Activated naive CD8-positive, alpha-beta T cell treated with anti-CD3 and anti-CD28 coated beads, Interleukin-2, amount 10 ng/mL, durations not matched to agents 7 days and 5 days (primary cell): ENCODE results near the gene GALNT5. TPM values are rescaled to one million over a fixed set of nuclear protein-coding genes. Genes with fewer than 3 reads are reported as not detected.
"Not testable (repeated sequence)": the region's sequence is repeated elsewhere in the genome, so short reads cannot be mapped to it uniquely, and the experiment has no call there.

Experiments
- ATAC-seq: fragments of 150-1000 bp; cut with Tn5 transposase; one replicate; pipeline ENCODE4 v1.10.0; 2021; ENCODE audit warnings: low read depth, moderate library complexity
- POLR2A ChIA-PET: fragments of 350-600 bp; sonication (Branson Sonifier 250); formaldehyde crosslinking; loops from one replicate; lab custom pipeline; 2021; ENCODE audit warnings: antibody characterized with exemption; lab: Charles Lee
- DNase-seq: peaks from one replicate; pipeline ENCODE4 v3.0.0; 2021
- H3K27ac Mint-ChIP-seq: one replicate; pipeline ENCODE4 v1.8.0; 2022; ENCODE audit warnings: mild to moderate bottlenecking, mixed read lengths
- H3K27me3 Mint-ChIP-seq: one replicate; pipeline ENCODE4 v1.8.0; 2022; ENCODE audit warnings: mild to moderate bottlenecking, moderate library complexity, mixed read lengths
- H3K36me3 Mint-ChIP-seq: one replicate; pipeline ENCODE4 v1.8.0; 2021; ENCODE audit warnings: mild to moderate bottlenecking, mixed read lengths
- H3K4me1 Mint-ChIP-seq: one replicate; pipeline ENCODE4 v1.8.0; 2021; ENCODE audit warnings: mixed read lengths
- H3K4me3 Mint-ChIP-seq: one replicate; pipeline ENCODE4 v1.8.0; 2022; ENCODE audit warnings: mild to moderate bottlenecking, moderate library complexity, mixed read lengths
- H3K9me3 Mint-ChIP-seq: one replicate; pipeline ENCODE4 v1.8.0; 2021; ENCODE audit warnings: mixed read lengths
- total RNA-seq, 2 experiments: library from RNA; stranded (reverse); gene quantifications; one replicate each; pipeline ENCODE4 v1.2.3, GENCODE V29; 2021

The GALNT5 gene
- total RNA-seq, 2 experiments from 2014 or later: not detected

- H3K27me3 Mint-ChIP-seq: no peaks in the 10 kb centered on the region
- H3K4me3 Mint-ChIP-seq: no peak overlapping the region
- DNase-seq (no peak), ATAC-seq (no peak)
- peaks cover 12% of the 10 kb centered on the region for H3K4me1 Mint-ChIP-seq
- H3K36me3 Mint-ChIP-seq: no peaks in the 10 kb centered on the region
- POLR2A ChIA-PET: no interaction called here
- H3K27ac Mint-ChIP-seq: no peak overlapping the region
- peaks cover 2% of the 10 kb centered on the region for H3K9me3 Mint-ChIP-seq
These were observed 1.9 kb downstream of the GALNT5 start for GRCh38 chr2:157259386-157259785.

DNA sequence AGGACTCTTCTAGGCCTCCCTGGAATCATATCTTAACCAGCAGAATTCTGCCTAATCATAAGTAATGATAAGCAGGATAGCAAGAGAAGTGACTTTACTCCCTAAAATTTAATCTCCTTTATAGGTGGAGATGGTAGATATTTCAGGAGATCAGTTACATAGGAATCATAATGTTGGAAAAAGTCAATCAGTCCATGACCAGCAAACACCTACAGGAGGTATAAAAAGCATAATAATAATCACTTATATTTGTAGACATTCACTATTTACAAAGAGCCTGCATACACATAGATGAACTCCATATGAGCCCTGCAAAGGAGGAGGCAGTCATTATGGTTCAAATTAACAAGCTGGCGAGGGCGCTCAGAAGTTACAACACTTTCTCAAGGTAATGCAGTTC is 2.5 kb downstream of the GALNT5 start:
- no peak overlapping the region for H3K27ac Mint-ChIP-seq
- H3K4me3 Mint-ChIP-seq: no peak overlapping the region
- ATAC-seq (no peak), DNase-seq (no peak)
- peaks cover 12% of the 10 kb centered on the region for H3K4me1 Mint-ChIP-seq
- POLR2A ChIA-PET: no interaction called here
- H3K9me3 Mint-ChIP-seq: peaks cover 2% of the 10 kb centered on the region
- no peaks in the 10 kb centered on the region for H3K27me3 Mint-ChIP-seq
- H3K36me3 Mint-ChIP-seq: no peaks in the 10 kb centered on the region

- DNase-seq (no peak), ATAC-seq (no peak)
- Mint-ChIP-seq H3K27me3 (no peaks in the 10 kb centered on the region), H3K4me1 (peaks cover 12% of the 10 kb centered on the region), H3K27ac (no peak overlapping the region), H3K36me3 (no peaks in the 10 kb centered on the region), H3K9me3 (peaks cover 2% of the 10 kb centered on the region), H3K4me3 (peak overlapping the region; percentile 43)
- POLR2A ChIA-PET: no interaction called here
These were observed 3.2 kb downstream of the GALNT5 start for GRCh38 chr2:157260533-157261198.

DNA sequence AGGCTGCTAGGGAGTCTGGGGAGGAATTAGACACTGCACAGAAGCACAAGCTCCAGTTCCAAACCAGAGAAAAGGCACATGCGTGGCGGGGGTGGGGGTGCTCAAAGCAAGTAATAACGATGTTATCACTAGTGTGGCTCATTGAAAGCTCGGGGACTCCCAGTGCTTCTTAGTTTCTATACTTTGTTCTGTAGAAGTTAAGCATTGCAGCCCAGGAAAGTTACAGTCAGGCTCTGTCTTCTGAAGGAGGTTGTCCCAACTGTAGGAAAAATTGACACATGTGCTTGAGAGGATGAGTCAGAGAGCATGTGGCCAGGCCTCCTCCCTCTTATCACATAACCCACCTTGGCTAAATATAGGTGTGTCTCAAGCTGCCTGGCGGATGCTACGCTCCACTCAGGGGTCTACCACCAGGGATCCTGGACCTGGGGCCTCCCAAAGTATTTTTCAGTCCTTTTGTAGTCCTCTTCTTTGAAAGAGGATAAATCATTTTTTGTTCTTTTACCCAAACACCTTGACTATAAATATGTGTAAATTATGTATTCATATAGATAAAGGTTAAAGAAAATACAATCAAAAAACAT is 3.8 kb downstream of the GALNT5 start:
- H3K9me3 Mint-ChIP-seq: peaks cover 2% of the 10 kb centered on the region
- H3K36me3 Mint-ChIP-seq: no peaks in the 10 kb centered on the region
- peak overlapping the region; percentile 43 for H3K4me3 Mint-ChIP-seq
- no peaks in the 10 kb centered on the region for H3K27me3 Mint-ChIP-seq
- peaks cover 12% of the 10 kb centered on the region for H3K4me1 Mint-ChIP-seq
- no peak overlapping the region for H3K27ac Mint-ChIP-seq
- POLR2A ChIA-PET: no interaction called here
- peak; percentile 55 for ATAC-seq
- no peak for DNase-seq

DNA sequence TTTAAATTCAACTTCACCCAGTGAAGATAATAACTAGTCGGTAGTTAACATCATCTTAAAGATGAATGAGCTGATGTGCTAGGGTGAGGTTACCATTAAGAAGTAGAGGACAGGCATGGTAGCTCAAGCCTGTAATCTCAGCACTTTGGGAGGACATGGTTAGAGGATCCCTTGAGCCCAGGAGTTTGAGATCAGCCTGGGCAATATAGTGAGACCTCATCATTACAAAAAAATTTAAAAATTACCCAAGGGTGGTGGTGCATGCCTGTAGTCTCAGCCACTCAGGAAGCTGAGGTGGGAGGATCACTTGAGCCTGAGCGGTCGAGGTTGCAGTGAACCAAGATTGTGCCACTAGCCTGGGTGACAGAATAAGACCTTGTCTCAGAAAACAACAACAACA is 4.7 kb downstream of the GALNT5 start:
- POLR2A ChIA-PET: no interaction called here
- ATAC-seq (no peak), DNase-seq (no peak)
- Mint-ChIP-seq H3K27ac (no peak overlapping the region), H3K9me3 (no peaks in the 10 kb centered on the region), H3K4me3 (no peak overlapping the region), H3K36me3 (no peaks in the 10 kb centered on the region), H3K27me3 (no peaks in the 10 kb centered on the region), H3K4me1 (peaks cover 12% of the 10 kb centered on the region)

DNA sequence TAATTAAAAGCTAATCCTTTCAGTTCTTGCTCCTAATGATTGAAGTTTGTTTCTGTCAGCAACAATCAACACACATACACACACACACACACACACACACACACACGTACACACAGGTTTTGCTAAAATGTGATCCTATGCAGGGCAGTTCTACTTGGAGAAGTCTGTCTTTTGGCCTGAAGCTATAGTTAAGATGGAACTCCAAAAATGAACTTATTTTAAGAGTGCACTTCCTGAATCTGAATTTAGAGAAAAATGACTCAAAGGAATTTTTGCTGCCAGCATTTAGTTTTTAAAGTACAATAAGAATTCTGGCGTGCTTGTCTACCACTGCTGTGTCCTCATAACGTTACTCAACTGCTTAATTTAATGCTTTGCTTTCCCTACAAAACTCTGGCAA is 6.6 kb downstream of the GALNT5 start:
- ATAC-seq (no peak), DNase-seq (no peak)
- peaks cover 12% of the 10 kb centered on the region for H3K4me1 Mint-ChIP-seq
- no peak overlapping the region for H3K27ac Mint-ChIP-seq
- H3K36me3 Mint-ChIP-seq: no peaks in the 10 kb centered on the region
- POLR2A ChIA-PET: no interaction called here
- H3K27me3 Mint-ChIP-seq: no peaks in the 10 kb centered on the region
- no peaks in the 10 kb centered on the region for H3K9me3 Mint-ChIP-seq
- H3K4me3 Mint-ChIP-seq: no peak overlapping the region

GRCh38 chr2:157265825-157266224 is 8.3 kb downstream of the GALNT5 start:
- H3K4me1 Mint-ChIP-seq: peaks cover 14% of the 10 kb centered on the region
- no peak overlapping the region for H3K27ac Mint-ChIP-seq
- POLR2A ChIA-PET: no interaction called here
- DNase-seq: no peak
- no peak for ATAC-seq
- H3K36me3 Mint-ChIP-seq: no peaks in the 10 kb centered on the region
- peaks cover 5% of the 10 kb centered on the region for H3K27me3 Mint-ChIP-seq
- no peak overlapping the region for H3K4me3 Mint-ChIP-seq
- H3K9me3 Mint-ChIP-seq: no peaks in the 10 kb centered on the region

DNA sequence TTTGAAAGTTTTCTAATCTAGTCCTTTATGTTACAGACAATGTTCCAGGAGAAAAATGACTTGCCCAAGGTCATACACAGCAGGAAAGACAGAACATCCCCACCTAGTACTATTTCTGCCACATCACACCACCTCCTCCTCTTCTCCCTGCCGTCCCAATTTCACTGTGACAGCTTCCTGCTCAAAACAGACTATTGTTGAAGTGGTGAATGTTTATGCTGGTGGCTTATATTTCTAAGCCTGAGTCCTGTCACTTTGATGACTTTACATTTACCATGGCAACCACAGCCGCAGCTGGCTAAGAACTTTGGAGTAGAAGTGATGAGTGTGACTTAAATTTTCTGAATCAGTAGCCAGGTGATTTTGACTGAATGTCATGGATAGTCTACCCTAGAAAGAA is 10.0 kb downstream of the GALNT5 start:
- no peaks in the 10 kb centered on the region for H3K36me3 Mint-ChIP-seq
- H3K4me1 Mint-ChIP-seq: peaks cover 10% of the 10 kb centered on the region
- POLR2A ChIA-PET: no interaction called here
- DNase-seq (no peak), ATAC-seq (no peak)
- no peak overlapping the region for H3K4me3 Mint-ChIP-seq
- peaks cover 5% of the 10 kb centered on the region for H3K27me3 Mint-ChIP-seq
- H3K9me3 Mint-ChIP-seq: no peaks in the 10 kb centered on the region
- H3K27ac Mint-ChIP-seq: no peak overlapping the region

DNA sequence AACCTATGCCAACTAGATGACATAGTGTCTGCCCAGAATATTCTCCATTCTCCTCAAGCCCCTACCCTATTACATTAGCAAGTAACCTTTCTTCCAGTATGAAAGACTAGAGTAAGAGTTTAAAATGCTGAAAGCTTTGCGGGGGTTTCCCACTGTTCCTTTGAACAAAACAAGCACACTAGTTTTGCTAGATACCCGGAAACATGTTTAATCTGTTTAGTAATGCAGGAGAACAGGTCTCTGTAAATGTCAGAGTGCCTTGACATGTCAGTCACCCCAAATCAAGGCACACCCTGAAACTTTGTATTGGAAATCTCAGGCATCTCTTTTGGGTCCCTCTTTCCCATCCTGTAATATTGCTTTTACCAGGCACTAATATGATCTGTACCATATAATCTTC is 11.6 kb downstream of the GALNT5 start:
- Mint-ChIP-seq H3K9me3 (no peaks in the 10 kb centered on the region), H3K4me3 (no peak overlapping the region), H3K27me3 (peaks cover 5% of the 10 kb centered on the region), H3K36me3 (no peaks in the 10 kb centered on the region), H3K4me1 (peaks cover 8% of the 10 kb centered on the region), H3K27ac (no peak overlapping the region)
- POLR2A ChIA-PET: no interaction called here
- ATAC-seq (no peak), DNase-seq (no peak)

- POLR2A ChIA-PET: no interaction called here
- Mint-ChIP-seq H3K4me3 (no peak overlapping the region), H3K9me3 (no peaks in the 10 kb centered on the region), H3K36me3 (no peaks in the 10 kb centered on the region), H3K27ac (no peak overlapping the region), H3K27me3 (peaks cover 5% of the 10 kb centered on the region), H3K4me1 (peaks cover 8% of the 10 kb centered on the region)
- DNase-seq: no peak
- ATAC-seq: no peak
These were observed 12.4 kb downstream of the GALNT5 start for GRCh38 chr2:157269922-157270321.

DNA sequence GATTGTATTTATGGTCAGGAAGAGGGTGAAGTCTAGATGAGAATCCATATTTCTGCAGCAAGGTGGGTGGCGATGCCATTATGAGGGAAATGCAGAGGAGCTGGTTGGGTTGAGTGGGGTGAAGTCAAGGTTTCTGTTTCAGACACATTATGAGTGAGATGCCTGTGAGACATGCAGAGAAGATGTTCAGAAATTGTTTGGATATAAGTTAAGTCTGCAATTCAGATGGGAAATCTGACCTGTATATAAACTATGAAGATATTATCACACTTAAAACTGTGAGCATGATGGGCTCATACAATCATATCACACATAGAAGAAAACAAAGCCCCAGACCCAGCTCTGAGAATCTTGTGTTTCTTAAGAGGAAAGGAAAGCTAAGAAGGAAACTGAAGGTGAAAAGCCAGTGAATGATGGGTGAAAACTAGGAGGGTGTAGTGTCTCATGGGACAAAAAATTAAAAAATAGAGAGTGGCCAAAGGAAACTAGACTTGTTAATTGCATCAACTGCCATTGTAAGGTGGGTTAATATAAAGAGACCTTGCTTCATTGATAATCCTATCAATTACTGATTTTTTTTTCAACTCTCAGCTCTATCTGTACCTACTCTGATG is 14.2 kb downstream of the GALNT5 start:
- ATAC-seq (no peak), DNase-seq (no peak)
- Mint-ChIP-seq H3K36me3 (no peaks in the 10 kb centered on the region), H3K27me3 (peaks cover 13% of the 10 kb centered on the region), H3K9me3 (no peaks in the 10 kb centered on the region), H3K4me3 (no peak overlapping the region), H3K4me1 (peaks cover 8% of the 10 kb centered on the region), H3K27ac (no peak overlapping the region)
- POLR2A ChIA-PET: no interaction called here

DNA sequence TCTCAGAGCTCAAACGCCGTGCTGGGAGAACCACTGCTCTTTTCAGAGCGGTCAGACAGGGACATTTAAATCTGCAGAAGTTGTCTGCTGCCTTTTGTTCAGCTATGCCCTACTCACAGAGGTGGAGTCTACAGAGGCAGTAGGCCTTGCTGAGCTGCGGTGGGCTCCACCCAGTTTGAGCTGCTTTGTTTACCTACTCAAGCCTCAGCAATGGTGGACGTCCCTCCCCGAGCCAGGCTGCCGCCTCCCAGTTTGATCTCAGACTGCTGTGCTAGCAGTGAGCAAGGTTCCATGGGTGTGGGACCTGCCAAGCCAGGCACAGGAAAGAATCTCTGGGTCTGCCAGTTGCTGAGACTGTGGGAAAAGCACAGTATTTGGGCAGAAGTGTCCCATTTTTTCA is 21.8 kb downstream of the GALNT5 start:
- H3K36me3 Mint-ChIP-seq, H3K4me1 Mint-ChIP-seq, ATAC-seq, H3K4me3 Mint-ChIP-seq, H3K9me3 Mint-ChIP-seq, POLR2A ChIA-PET, DNase-seq, H3K27ac Mint-ChIP-seq: not testable (repeated sequence)
- H3K27me3 Mint-ChIP-seq: peaks cover 22% of the 10 kb centered on the region

GRCh38 chr2:157281316-157281715 is 23.8 kb downstream of the GALNT5 start:
- DNase-seq (no peak), ATAC-seq (no peak)
- H3K27ac Mint-ChIP-seq: no peak overlapping the region
- H3K36me3 Mint-ChIP-seq: no peaks in the 10 kb centered on the region
- H3K27me3 Mint-ChIP-seq: peaks cover 15% of the 10 kb centered on the region
- no peak overlapping the region for H3K4me3 Mint-ChIP-seq
- POLR2A ChIA-PET: no interaction called here
- peaks cover 8% of the 10 kb centered on the region for H3K9me3 Mint-ChIP-seq
- no peaks in the 10 kb centered on the region for H3K4me1 Mint-ChIP-seq

- ATAC-seq: no peak
- POLR2A ChIA-PET: no interaction called here
- peaks cover 15% of the 10 kb centered on the region for H3K27me3 Mint-ChIP-seq
These were observed 26.0 kb downstream of the GALNT5 start for GRCh38 chr2:157283468-157283867.

More at GRCh38 chr2:157283468-157283867, 26.0 kb downstream of the GALNT5 start:
- Mint-ChIP-seq H3K36me3 (no peaks in the 10 kb centered on the region), H3K4me1 (no peaks in the 10 kb centered on the region), H3K9me3 (peaks cover 8% of the 10 kb centered on the region), H3K27ac (no peak overlapping the region), H3K4me3 (no peak overlapping the region)
- no peak for DNase-seq
